GM23338 (cell line): ENCODE data around the gene APOL4. TPM values are rescaled to one million over a fixed set of nuclear protein-coding genes. Genes with fewer than 3 reads are reported as not detected.
A peak's percentile ranks its signal among the peaks of the same experiment; 100 is the strongest.
"Not testable (repeated sequence)": the region's sequence is repeated elsewhere in the genome, so short reads cannot be mapped to it uniquely, and the experiment has no call there.

Experiments used
- ATAC-seq: fragments of 200-7000 bp; cut with Tn5 transposase; 3 replicates; pipeline ENCODE4 v1.9.1; 2020
- DNase-seq: peaks from one replicate; pipeline ENCODE4 v3.0.0-alpha.2; 2015; ENCODE audit warnings: low spot score
- H2AFZ ChIP-seq: fragments of 200-600 bp; sonication (generic); 2 replicates; pipeline ENCODE4 v1.8.0; 2016; ENCODE audit warnings: antibody characterized with exemption, mild to moderate bottlenecking, moderate library complexity
- H3F3A ChIP-seq: fragments of 200-600 bp; sonication (generic); replicated peaks from 2 replicates; pipeline ENCODE4 v1.8.0; 2017; ENCODE audit warnings: antibody characterized with exemption, mixed run types, low read depth
- H3K27ac ChIP-seq: fragments of 200-600 bp; sonication (generic); 2 replicates; pipeline ENCODE4 v1.6.1; 2016; ENCODE audit warnings: low read depth
- H3K27me3 ChIP-seq: fragments of 200-600 bp; sonication (generic); 2 replicates; pipeline ENCODE4 v1.8.0; 2016; ENCODE audit warnings: mild to moderate bottlenecking, mixed run types, moderate library complexity; ENCODE audit not compliant: insufficient read depth
- H3K36me3 ChIP-seq: fragments of 200-600 bp; sonication (generic); 2 replicates; pipeline ENCODE4 v1.8.0; 2016; ENCODE audit warnings: mild to moderate bottlenecking; ENCODE audit not compliant: insufficient read depth
- H3K4me1 ChIP-seq: fragments of 200-600 bp; sonication (generic); 2 replicates; pipeline ENCODE4 v1.8.0; 2016; ENCODE audit warnings: mild to moderate bottlenecking, moderate library complexity; ENCODE audit not compliant: insufficient read depth
- H3K4me2 ChIP-seq: fragments of 200-600 bp; sonication (generic); 2 replicates; pipeline ENCODE4 v1.7.1; 2017; ENCODE audit warnings: mixed run types
- H3K4me3 ChIP-seq: fragments of 200-600 bp; sonication (generic); 2 replicates; pipeline ENCODE4 v1.6.1; 2016; ENCODE audit warnings: mixed run types
- H3K79me2 ChIP-seq: fragments of 200-600 bp; sonication (generic); replicated peaks from 2 replicates; pipeline ENCODE4 v1.8.0; 2017; ENCODE audit warnings: mild to moderate bottlenecking; ENCODE audit not compliant: insufficient read depth
- H3K9me2 ChIP-seq: fragments of 200-600 bp; sonication (generic); 2 replicates; pipeline ENCODE4 v1.8.0; 2017; ENCODE audit not compliant: insufficient read depth
- H4K20me1 ChIP-seq: fragments of 200-600 bp; sonication (generic); replicated peaks from 2 replicates; pipeline ENCODE4 v1.8.0; 2017; ENCODE audit warnings: mild to moderate bottlenecking; ENCODE audit not compliant: insufficient read depth
- H3K27ac Mint-ChIP-seq: 2 replicates; pipeline ENCODE4 v1.8.0; 2020; ENCODE audit warnings: inconsistent platforms, mild to moderate bottlenecking, moderate library complexity, mixed read lengths
- H3K27me3 Mint-ChIP-seq: 3 replicates; pipeline ENCODE4 v1.8.0; 2022; ENCODE audit warnings: low read depth, mild to moderate bottlenecking, moderate library complexity, mixed read lengths, inconsistent platforms; ENCODE audit not compliant: insufficient read depth, poor library complexity
- H3K36me3 Mint-ChIP-seq: 3 replicates; pipeline ENCODE4 v1.8.0; 2021; ENCODE audit warnings: low read depth, mild to moderate bottlenecking, inconsistent platforms, moderate library complexity, mixed read lengths
- H3K4me1 Mint-ChIP-seq: 3 replicates; pipeline ENCODE4 v1.8.0; 2020; ENCODE audit warnings: mild to moderate bottlenecking, inconsistent platforms, mixed read lengths
- H3K4me3 Mint-ChIP-seq: 3 replicates; pipeline ENCODE4 v1.8.0; 2021; ENCODE audit warnings: moderate library complexity, mild to moderate bottlenecking, inconsistent platforms, mixed read lengths
- H3K9me3 Mint-ChIP-seq: 3 replicates; pipeline ENCODE4 v1.8.0; 2020; ENCODE audit warnings: moderate library complexity, mild to moderate bottlenecking, inconsistent platforms, mixed read lengths
- CTCF ChIP-seq, 2 experiments: fragments of 200-600 bp in 1 of 2; sonication (generic) in 1 of 2; conservative IDR thresholded peaks; 2 replicates each; pipeline versions ENCODE4 v1.5.1 to v1.6.1; 2016 to 2017; ENCODE audit warnings: antibody characterized with exemption in 2 of 2, low read depth in 2 of 2, mild to moderate bottlenecking in 2 of 2, moderate library complexity in 1 of 2
- EZH2 ChIP-seq: fragments of 200-600 bp; sonication (generic); IDR thresholded peaks from one replicate; pipeline ENCODE4 v1.8.0; 2017; ENCODE audit warnings: antibody characterized with exemption, mild to moderate bottlenecking, low read depth; ENCODE audit not compliant: unreplicated experiment
- POLR2AphosphoS5 ChIP-seq: IDR thresholded peaks from 2 replicates; pipeline ENCODE4 v1.6.1; 2016; ENCODE audit warnings: antibody characterized with exemption, low read depth
- REST ChIP-seq: IDR thresholded peaks from one replicate; pipeline ENCODE4 v1.6.1; 2018; ENCODE audit warnings: antibody characterized with exemption; ENCODE audit not compliant: unreplicated experiment
- polyA plus RNA-seq: library from polyadenylated mRNA; unstranded; fragments of >200 nt; fragmentation: Nextera tagmentation; extraction: Ambion mirVana; gene quantifications from 2 replicates; pipeline ENCODE4 v1.2.1, GENCODE V29; 2016
- total RNA-seq: library from RNA; depleted of rRNA; stranded (reverse); fragments of >200 nt; shearing (Covaris generic); gene quantifications from 2 replicates; pipeline ENCODE4 v1.2.3, GENCODE V29; 2014

The APOL4 gene
- total and polyA plus RNA-seq, 2 experiments from 2014 or later = not detected

- DNase-seq, H3K27ac ChIP-seq, H3K27me3 ChIP-seq, H3K9me2 ChIP-seq, H3K36me3 ChIP-seq, H3F3A ChIP-seq, H3K4me2 ChIP-seq, H3K79me2 ChIP-seq, H3K27ac Mint-ChIP-seq, H2AFZ ChIP-seq, H3K36me3 Mint-ChIP-seq, H3K27me3 Mint-ChIP-seq, H3K4me3 ChIP-seq, H4K20me1 ChIP-seq, ATAC-seq, H3K4me3 Mint-ChIP-seq, H3K4me1 ChIP-seq: not testable (repeated sequence)
- peaks cover 18% of the 10 kb centered on the region for H3K9me3 Mint-ChIP-seq
- peaks cover 14% of the 10 kb centered on the region for H3K4me1 Mint-ChIP-seq
Measured at GRCh38 chr22:36205573-36205972, 4.0 kb upstream of the APOL4 start.

- H3K9me3 Mint-ChIP-seq = peaks cover 10% of the 10 kb centered on the region
- no peak overlapping the region for H3K27ac Mint-ChIP-seq
- Histone ChIP-seq H3K36me3 (no peaks in the 10 kb centered on the region), H3K4me2 (no peak overlapping the region), H3K27me3 (no peaks in the 10 kb centered on the region), H3K9me2 (no peaks in the 10 kb centered on the region), H4K20me1 (no peaks in the 10 kb centered on the region), H2AFZ (no peak overlapping the region), H3K27ac (no peak overlapping the region), H3F3A (no peaks in the 10 kb centered on the region), H3K4me1 (no peaks in the 10 kb centered on the region), H3K79me2 (no peaks in the 10 kb centered on the region), H3K4me3 (no peak overlapping the region)
- no peaks in the 10 kb centered on the region for H3K36me3 Mint-ChIP-seq
- no peak overlapping the region for H3K4me3 Mint-ChIP-seq
- DNase-seq (peak; percentile 15), ATAC-seq (peak; percentile 77)
- no peak for TF ChIP-seq POLR2AphosphoS5
- no peak for TF ChIP-seq EZH2
- peak in 1 of 2 experiments; percentile 29; a peak in 2 of 4 replicates for TF ChIP-seq CTCF (conservative IDR thresholded peaks at IDR 0.05; ENCODE audit: low read depth in 2 of 2)
- no peak for TF ChIP-seq REST
- peaks cover 14% of the 10 kb centered on the region for H3K4me1 Mint-ChIP-seq
- peaks cover 11% of the 10 kb centered on the region for H3K27me3 Mint-ChIP-seq
Measured at GRCh38 chr22:36204632-36205015, 3.0 kb upstream of the APOL4 start.
